Measurements from ENCODE around the gene GGA1. TPM values are rescaled to one million over a fixed set of nuclear protein-coding genes. Genes with fewer than 3 reads are reported as not detected.

GGA1 gene
- total RNA-seq, 1 donor from 2014 or later: 80.2 TPM

- H3K27me3 Mint-ChIP-seq: no peaks in the 10 kb centered on the region
- H3K4me1 Mint-ChIP-seq (ENCODE audit: unreplicated experiment): peaks cover 9% of the 10 kb centered on the region
- H3K36me3 Mint-ChIP-seq: peaks cover 3% of the 10 kb centered on the region
- H3K27ac Mint-ChIP-seq: no peak overlapping the region
- no peak for DNase-seq (ENCODE audit: extremely low spot score, unreplicated experiment)
- H3K9me3 Mint-ChIP-seq: no peaks in the 10 kb centered on the region
- no peak overlapping the region for H3K4me3 Mint-ChIP-seq
- TF ChIP-seq CTCF (conservative IDR thresholded peaks at IDR 0.05): no peak
These were observed 64.4 kb downstream of the GGA1 start for GRCh38 chr22:37672920-37673455.

- no peak overlapping the region for H3K4me3 Mint-ChIP-seq
- no peaks in the 10 kb centered on the region for H3K9me3 Mint-ChIP-seq
- no peak for TF ChIP-seq CTCF (conservative IDR thresholded peaks at IDR 0.05)
- peak overlapping the region; percentile 34 for H3K27ac Mint-ChIP-seq
- peaks cover 8% of the 10 kb centered on the region for H3K4me1 Mint-ChIP-seq (ENCODE audit: unreplicated experiment)
- no peak for DNase-seq (ENCODE audit: extremely low spot score, unreplicated experiment)
- H3K27me3 Mint-ChIP-seq: no peaks in the 10 kb centered on the region
- H3K36me3 Mint-ChIP-seq: peaks cover 3% of the 10 kb centered on the region
These were observed 65.6 kb downstream of the GGA1 start for GRCh38 chr22:37674248-37674647.

- H3K9me3 Mint-ChIP-seq: no peaks in the 10 kb centered on the region
These were observed 66.6 kb downstream of the GGA1 start, which contains the start of gene LGALS1 for GRCh38 chr22:37674951-37675929. Gene LGALS1, plus strand, starts transcription at chr22:37675636. Its CDS starts 67 bp downstream, at chr22:37675703.

GRCh38 chr22:37675930-37676735, 67.5 kb downstream of the GGA1 start:
- peak overlapping the region; percentile 83 for H3K4me3 Mint-ChIP-seq
- H3K27ac Mint-ChIP-seq: peak overlapping the region; percentile 55
- no peaks in the 10 kb centered on the region for H3K9me3 Mint-ChIP-seq
- no peak for DNase-seq (ENCODE audit: extremely low spot score, unreplicated experiment)
- peaks cover 10% of the 10 kb centered on the region for H3K4me1 Mint-ChIP-seq (ENCODE audit: unreplicated experiment)
- H3K27me3 Mint-ChIP-seq: no peaks in the 10 kb centered on the region
- H3K36me3 Mint-ChIP-seq: no peaks in the 10 kb centered on the region
- TF ChIP-seq CTCF (conservative IDR thresholded peaks at IDR 0.05): no peak

More at GRCh38 chr22:37674951-37675929, 66.6 kb downstream of the GGA1 start, which contains the start of gene LGALS1:
- TF ChIP-seq CTCF (conservative IDR thresholded peaks at IDR 0.05): no peak
- H3K4me1 Mint-ChIP-seq (ENCODE audit: unreplicated experiment): peaks cover 8% of the 10 kb centered on the region
- no peak for DNase-seq (ENCODE audit: extremely low spot score, unreplicated experiment)
- no peaks in the 10 kb centered on the region for H3K27me3 Mint-ChIP-seq
- H3K36me3 Mint-ChIP-seq: no peaks in the 10 kb centered on the region
- peak within 1 kb of the TSS; percentile 83 for H3K4me3 Mint-ChIP-seq
- peak within 1 kb of the TSS; percentile 55 for H3K27ac Mint-ChIP-seq

- no peak for TF ChIP-seq CTCF (conservative IDR thresholded peaks at IDR 0.05)
- Mint-ChIP-seq H3K4me1 (ENCODE audit: unreplicated experiment) (peaks cover 17% of the 10 kb centered on the region), H3K27ac (peak overlapping the region; percentile 74), H3K9me3 (no peaks in the 10 kb centered on the region), H3K36me3 (no peaks in the 10 kb centered on the region), H3K27me3 (no peaks in the 10 kb centered on the region), H3K4me3 (peak overlapping the region; percentile 86)
- DNase-seq (ENCODE audit: extremely low spot score, unreplicated experiment): peak; percentile 78
These were observed 68.3 kb downstream of the GGA1 start for GRCh38 chr22:37676736-37677492.
